ENCODE data around the gene NDUFV1. TPM values are rescaled to one million over a fixed set of nuclear protein-coding genes. Genes with fewer than 3 reads are reported as not detected.

Gene NDUFV1
- total RNA-seq, 1 experiment from 2014 or later = 242 TPM

GRCh38 chr11:67599149-67599548 is 7.6 kb upstream of the NDUFV1 start:
- H3K79me2 ChIP-seq (ENCODE audit: insufficient read depth, low read length) = no peaks in the 10 kb centered on the region
- no peaks in the 10 kb centered on the region for H3K9me3 ChIP-seq (ENCODE audit: control insufficient read depth in 1 of 2, insufficient read depth in 1 of 2, low read depth in 1 of 2, low read length in 2 of 2)
- no peaks in the 10 kb centered on the region for H3K4me1 ChIP-seq (ENCODE audit: control insufficient read depth in 1 of 2, insufficient read depth in 2 of 2, low read length in 2 of 2)
- no peaks in the 10 kb centered on the region for H3K27me3 ChIP-seq (ENCODE audit: insufficient read depth, low read length)
- H2AFZ ChIP-seq (ENCODE audit: low read depth, low read length, poor library complexity, severe bottlenecking) = no peak overlapping the region
- H3K36me3 ChIP-seq (ENCODE audit: control insufficient read depth in 1 of 2, insufficient read depth in 2 of 2, low read length in 2 of 2) = no peaks in the 10 kb centered on the region
- intact Hi-C loops (cut with micrococcal nuclease) = no loop called here
- H3K9ac ChIP-seq (ENCODE audit: low read length) = no peak overlapping the region
- DNase-seq (ENCODE audit: low read depth, low spot score) = no peak
- H3K9me2 ChIP-seq (ENCODE audit: insufficient read depth) = no peaks in the 10 kb centered on the region
- ChIA-PET RAD21 (ENCODE audit: low non-redundant PET in 1 of 2, low total read pairs in 2 of 2, uncharacterized antibody in 2 of 2, unreplicated experiment in 2 of 2) (no interaction called here), CTCF (no interaction called here), POLR2A (interaction anchor here (0.9 kb wide), 1 partner anchor 17 kb away, joined by 3 read pairs; no protein-coding TSS in a partner anchor)
- H3K27ac ChIP-seq (ENCODE audit: low read depth, low read length) = no peak overlapping the region
- H3K4me3 ChIP-seq (replicated peaks in 1 of 2; ENCODE audit: low read depth in 1 of 2, low read length in 2 of 2) = no peak overlapping the region
- H3K4me2 ChIP-seq (ENCODE audit: low read length) = no peak overlapping the region
- BruUV-seq (replicated peaks) = no TSS peak
- TF ChIP-seq CBX3 (IDR thresholded peaks at IDR 0.05; ENCODE audit: low read depth) (no peak), ATF3 (IDR thresholded peaks at IDR 0.05) (no peak), CEBPB (IDR thresholded peaks at IDR 0.05; ENCODE audit: low read depth) (no peak), YY1 (IDR thresholded peaks at IDR 0.05; ENCODE audit: extremely low read depth, insufficient replicate concordance, low read depth, low read length) (no peak), CTCF (IDR thresholded peaks at IDR 0.05 in 2 of 3, conservative IDR thresholded peaks at IDR 0.05 in 1 of 3; ENCODE audit: borderline replicate concordance in 1 of 3, insufficient read depth in 1 of 3, low read depth in 2 of 3, low read length in 2 of 3) (no peak), ZBTB33 (IDR thresholded peaks at IDR 0.05; ENCODE audit: extremely low read depth, insufficient replicate concordance, low read length) (no peak), SRF (IDR thresholded peaks at IDR 0.05; ENCODE audit: low read depth) (no peak), EGR1 (IDR thresholded peaks at IDR 0.05; ENCODE audit: low read depth) (no peak), TCF7L2 (IDR thresholded peaks at IDR 0.05; ENCODE audit: borderline replicate concordance, extremely low read depth, insufficient read depth, insufficient read length) (no peak), FOSL1 (IDR thresholded peaks at IDR 0.05; ENCODE audit: low read depth) (no peak), ZFX (IDR thresholded peaks at IDR 0.05) (no peak), ELF1 (IDR thresholded peaks at IDR 0.05; ENCODE audit: borderline replicate concordance, low read depth) (no peak), POLR2AphosphoS5 (IDR thresholded peaks at IDR 0.05; ENCODE audit: low read depth, low read length) (no peak), EZH2 (IDR thresholded peaks at IDR 0.05) (no peak), ZNF274 (IDR thresholded peaks at IDR 0.05; ENCODE audit: low read depth, low read length) (no peak), SIN3A (IDR thresholded peaks at IDR 0.05; ENCODE audit: low read depth) (no peak), RAD21 (IDR thresholded peaks at IDR 0.05; ENCODE audit: low read depth) (no peak), SP1 (IDR thresholded peaks at IDR 0.05; ENCODE audit: low read depth) (no peak)
- no peak for ATAC-seq
- no peaks in the 10 kb centered on the region for H4K20me1 ChIP-seq (ENCODE audit: insufficient read depth)

Data from HCT116 (cell line).